HCEC 1CT (cell line): ENCODE measurements around the gene SLC6A11.

ENCODE experiments used
- DNase-seq: peaks from one replicate; pipeline ENCODE4 v3.0.0-alpha.2; 2017

Gene SLC6A11

DNA sequence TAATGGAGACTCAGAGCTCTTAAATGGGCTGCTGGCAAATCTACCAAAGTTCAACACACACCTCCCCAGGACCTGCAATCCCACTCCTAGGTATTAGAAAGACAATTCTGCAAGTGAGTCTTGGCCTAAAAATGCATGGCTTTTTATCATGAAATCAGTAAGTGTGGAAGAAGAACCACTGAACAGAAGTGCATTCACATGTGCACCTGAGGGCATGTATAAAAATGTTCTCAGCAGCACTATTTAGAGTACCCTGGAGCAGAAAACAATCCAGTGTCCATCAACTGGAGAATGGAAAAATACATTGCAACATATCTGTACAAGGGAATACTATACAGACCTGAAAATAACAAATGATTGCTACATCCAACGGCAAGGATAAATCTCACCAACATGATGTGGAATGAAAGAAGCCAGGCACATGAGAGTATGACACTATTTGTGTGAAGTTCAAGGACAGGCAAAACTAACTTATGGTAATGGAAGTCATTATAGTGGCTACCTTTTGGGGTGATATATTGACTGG, 168.4 kb downstream of the SLC6A11 start:
- no peak for DNase-seq

DNA sequence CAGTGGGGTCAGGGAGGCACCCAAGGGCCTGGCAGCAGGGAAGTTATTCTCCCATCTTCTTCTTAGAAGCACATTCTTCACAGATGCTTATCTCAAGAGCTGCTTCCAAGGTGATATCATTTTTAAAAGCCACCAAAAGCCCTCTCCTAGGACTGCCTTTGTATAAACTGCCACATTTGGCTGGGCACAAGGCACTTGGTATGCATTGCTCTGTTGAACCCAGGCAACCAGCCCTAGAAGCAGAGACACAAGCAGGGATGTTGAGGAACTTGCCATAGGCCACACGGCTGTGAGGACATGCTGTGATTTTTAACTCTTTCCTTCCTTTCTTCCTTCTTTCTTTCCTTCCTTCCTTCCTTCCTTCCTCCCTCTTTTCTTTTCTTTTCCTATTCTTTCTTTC, 169.2 kb downstream of the SLC6A11 start:
- no peak for DNase-seq

DNA sequence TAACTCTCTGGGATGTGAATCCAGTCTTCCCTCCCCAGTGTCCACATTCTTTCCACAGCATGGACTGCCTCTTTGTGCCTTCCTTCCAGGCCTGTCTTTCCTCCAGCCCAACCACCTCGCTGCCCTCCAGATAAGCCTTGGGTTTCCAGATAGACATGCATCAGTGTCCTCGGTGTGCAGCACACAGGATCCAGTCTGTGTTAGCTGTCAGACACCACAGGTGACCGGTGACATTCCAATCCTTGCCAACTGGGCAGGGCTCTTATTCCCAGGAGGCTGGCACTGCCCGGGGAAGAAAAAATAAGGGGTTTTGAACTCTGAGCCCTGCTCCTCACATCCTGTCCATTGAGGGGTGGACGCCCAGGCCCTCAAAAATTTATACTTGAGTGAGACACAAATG, 170.6 kb downstream of the SLC6A11 start:
- no peak for DNase-seq

DNA sequence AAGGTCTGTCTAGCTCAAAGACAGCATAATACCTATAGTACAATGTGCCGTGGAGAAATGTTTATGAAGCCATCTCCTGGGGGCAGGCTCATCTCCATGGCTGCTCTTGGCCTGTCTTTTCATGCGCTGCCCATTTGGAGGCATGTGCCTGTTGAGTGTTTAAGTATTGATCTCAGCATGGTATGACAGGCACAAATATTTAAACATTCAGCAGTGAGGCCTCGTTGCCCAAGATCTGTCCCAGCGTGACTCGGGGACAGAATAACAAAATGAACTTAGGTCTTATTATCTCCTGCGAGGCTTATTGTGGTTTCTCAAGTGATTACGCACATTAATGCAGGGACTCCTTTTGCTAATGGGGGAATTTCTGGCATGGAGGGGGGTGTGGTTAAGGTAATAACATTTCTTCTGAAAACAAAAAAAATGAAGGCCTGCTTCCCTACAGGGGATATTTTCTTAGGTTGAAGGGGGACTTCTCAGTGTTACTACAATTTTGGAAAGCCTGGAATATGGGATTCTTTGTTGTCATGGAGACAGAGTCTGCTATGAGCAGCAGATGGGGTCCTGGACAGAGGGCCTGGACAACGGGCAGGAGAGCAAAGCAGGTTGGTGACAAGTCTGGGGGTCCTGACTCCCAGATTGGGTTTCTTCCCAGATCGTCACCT, 172.1 kb downstream of the SLC6A11 start:
- DNase-seq: no peak

DNA sequence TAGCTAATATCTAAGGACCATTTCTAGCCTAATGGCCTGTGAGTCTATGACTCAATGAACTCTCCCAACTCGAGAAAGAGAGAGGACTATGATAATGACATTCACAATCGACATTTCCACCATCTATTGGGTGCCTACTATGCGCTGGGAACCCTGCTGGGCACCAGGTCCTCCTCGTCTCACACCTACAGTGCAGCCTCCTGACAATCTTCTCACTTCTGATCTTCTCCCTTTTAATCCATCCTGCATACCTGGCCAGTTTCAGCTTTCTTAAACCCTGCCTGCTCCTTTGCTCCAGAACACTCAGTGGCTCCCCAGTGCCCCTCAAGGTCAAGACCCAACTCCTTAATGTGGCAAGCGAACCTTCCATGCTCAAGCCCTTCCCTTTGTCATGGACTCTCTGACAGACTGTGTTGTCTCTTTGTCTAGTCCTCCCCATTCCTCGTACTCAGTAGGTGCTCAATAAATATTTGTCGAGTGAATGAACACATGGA, 173.0 kb downstream of the SLC6A11 start:
- DNase-seq: no peak
